Measurements from ENCODE around the gene NRBF2.
A peak's percentile ranks its signal among the peaks of the same experiment; 100 is the strongest.

The NRBF2 gene

GRCh38 chr10:63132651-63133055, 475 bp upstream of the NRBF2 start:
- no peak overlapping the region for H2BK5ac ChIP-seq (ENCODE audit: low read depth, low read length, poor library complexity)
- no peak overlapping the region for H4K12ac ChIP-seq (ENCODE audit: low read depth, low read length)
- H3K79me1 ChIP-seq (ENCODE audit: low read length): peaks cover 7% of the 10 kb centered on the region
- H3K9me3 ChIP-seq (ENCODE audit: insufficient read depth, low read depth, low read length): no peaks in the 10 kb centered on the region
- H3K36me3 ChIP-seq (ENCODE audit: control insufficient read depth in 1 of 2, insufficient read depth in 2 of 2, low read length in 2 of 2): no peaks in the 10 kb centered on the region
- H3K14ac ChIP-seq (ENCODE audit: low read length): no peak overlapping the region
- no peak overlapping the region for H2AK5ac ChIP-seq (ENCODE audit: low read length)
- no peak overlapping the region for H2BK12ac ChIP-seq (ENCODE audit: low read length)
- no peak overlapping the region for H2BK120ac ChIP-seq (ENCODE audit: insufficient read depth, low read length, poor library complexity)
- H3K9ac ChIP-seq (ENCODE audit: low read length): no peak overlapping the region
- DNase-seq: no peak
- no peak overlapping the region for H3K4ac ChIP-seq (ENCODE audit: low read depth, low read length)
- no CpG with 5 or more reads among the region's 6 CpGs for WGBS (ENCODE audit: extremely low coverage, insufficient coverage, insufficient read length)
- no peaks in the 10 kb centered on the region for H3K27me3 ChIP-seq (ENCODE audit: insufficient read depth, low read length)
- peak overlapping the region; percentile 56 for H4K8ac ChIP-seq (ENCODE audit: low read depth, low read length)
- H3K4me1 ChIP-seq (ENCODE audit: control insufficient read depth in 1 of 2, insufficient read depth in 2 of 2, low read length in 2 of 2): no peaks in the 10 kb centered on the region
- no peak overlapping the region for H3K4me2 ChIP-seq (ENCODE audit: low read length)
- no peak overlapping the region for H4K91ac ChIP-seq (ENCODE audit: low read depth, low read length)
- H3K18ac ChIP-seq (ENCODE audit: low read length): no peak overlapping the region
- no peak overlapping the region for H3K23ac ChIP-seq (ENCODE audit: low read length)
- H2AFZ ChIP-seq (ENCODE audit: insufficient read depth, low read length, poor library complexity): no peak overlapping the region
- no peak overlapping the region for H3K27ac ChIP-seq (ENCODE audit: low read depth, low read length)
- peaks cover 6% of the 10 kb centered on the region for H3K79me2 ChIP-seq (ENCODE audit: control insufficient read depth, insufficient read depth, low read length, poor library complexity)
- no peak overlapping the region for H3K4me3 ChIP-seq (ENCODE audit: low read depth, low read length)

DNA sequence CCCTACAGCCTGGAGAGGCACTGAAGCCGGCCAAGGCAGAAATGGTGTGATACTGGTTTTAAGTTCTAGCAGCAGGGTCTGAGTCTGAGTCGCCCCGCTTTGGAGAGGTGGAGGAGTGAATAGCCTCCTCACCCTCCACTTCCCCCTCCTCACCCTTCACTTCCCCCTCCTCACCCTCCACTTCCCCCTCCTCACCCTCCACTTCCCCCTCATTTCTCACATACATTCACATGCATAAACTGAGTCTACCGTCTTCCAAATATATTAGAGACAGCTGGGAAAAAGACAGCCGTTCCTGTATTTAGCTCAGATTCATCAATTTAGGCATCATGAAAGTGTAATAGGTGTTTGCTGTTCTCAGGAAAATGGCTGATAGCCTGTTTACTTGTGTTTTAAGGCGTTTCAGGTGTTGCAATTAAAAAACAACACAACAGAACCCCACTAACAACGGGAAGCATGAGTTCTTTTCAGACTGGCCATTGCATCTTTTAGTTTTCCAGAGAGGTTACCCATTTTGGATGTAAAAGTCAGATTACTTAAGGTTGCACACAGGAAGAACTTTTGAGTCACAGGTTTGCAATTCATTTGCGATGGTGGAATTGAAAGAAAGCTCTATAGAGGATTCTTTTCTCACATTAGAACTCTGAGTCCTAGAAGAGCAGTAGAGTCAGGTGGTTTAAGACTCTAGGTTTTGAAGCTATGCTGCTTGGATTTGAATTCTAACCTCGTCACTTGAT, 861 bp downstream of the NRBF2 start:
- Histone ChIP-seq H2BK12ac (ENCODE audit: low read length) (no peak overlapping the region), H3K27me3 (ENCODE audit: insufficient read depth, low read length) (no peaks in the 10 kb centered on the region), H3K4me1 (ENCODE audit: control insufficient read depth in 1 of 2, insufficient read depth in 2 of 2, low read length in 2 of 2) (no peaks in the 10 kb centered on the region), H4K12ac (ENCODE audit: low read depth, low read length) (peak overlapping the region; percentile 61), H3K79me2 (ENCODE audit: control insufficient read depth, insufficient read depth, low read length, poor library complexity) (peaks cover 6% of the 10 kb centered on the region), H3K18ac (ENCODE audit: low read length) (peak overlapping the region; percentile 71), H2BK5ac (ENCODE audit: low read depth, low read length, poor library complexity) (peak overlapping the region; percentile 51), H2AFZ (ENCODE audit: insufficient read depth, low read length, poor library complexity) (no peak overlapping the region), H2AK5ac (ENCODE audit: low read length) (peak overlapping the region; percentile 65), H3K4ac (ENCODE audit: low read depth, low read length) (peak overlapping the region; percentile 86), H3K23ac (ENCODE audit: low read length) (no peak overlapping the region), H3K4me3 (ENCODE audit: low read depth, low read length) (peak overlapping the region; percentile 87), H3K9me3 (ENCODE audit: insufficient read depth, low read depth, low read length) (no peaks in the 10 kb centered on the region), H4K8ac (ENCODE audit: low read depth, low read length) (peak overlapping the region; percentile 82), H3K4me2 (ENCODE audit: low read length) (peak overlapping the region; percentile 86), H3K14ac (ENCODE audit: low read length) (peak overlapping the region; percentile 72), H4K91ac (ENCODE audit: low read depth, low read length) (peak overlapping the region; percentile 62), H3K36me3 (ENCODE audit: control insufficient read depth in 1 of 2, insufficient read depth in 2 of 2, low read length in 2 of 2) (no peaks in the 10 kb centered on the region), H3K27ac (ENCODE audit: low read depth, low read length) (peak overlapping the region; percentile 46), H2BK120ac (ENCODE audit: insufficient read depth, low read length, poor library complexity) (peak overlapping the region; percentile 28), H3K79me1 (ENCODE audit: low read length) (peaks cover 7% of the 10 kb centered on the region), H3K9ac (ENCODE audit: low read length) (peak overlapping the region; percentile 96)
- WGBS (ENCODE audit: extremely low coverage, insufficient coverage, insufficient read length): no CpG with 5 or more reads among the region's 9 CpGs
- peak; percentile 25 to 46 for DNase-seq

GRCh38 chr10:63137306-63137705, 4.2 kb downstream of the NRBF2 start:
- Histone ChIP-seq H3K27me3 (ENCODE audit: insufficient read depth, low read length) (no peaks in the 10 kb centered on the region), H3K18ac (ENCODE audit: low read length) (no peak overlapping the region), H3K4ac (ENCODE audit: low read depth, low read length) (peak overlapping the region; percentile 18), H3K79me1 (ENCODE audit: low read length) (peaks cover 7% of the 10 kb centered on the region), H3K9me3 (ENCODE audit: insufficient read depth, low read depth, low read length) (no peaks in the 10 kb centered on the region), H3K14ac (ENCODE audit: low read length) (no peak overlapping the region), H3K4me1 (ENCODE audit: control insufficient read depth in 1 of 2, insufficient read depth in 2 of 2, low read length in 2 of 2) (no peaks in the 10 kb centered on the region), H3K36me3 (ENCODE audit: control insufficient read depth in 1 of 2, insufficient read depth in 2 of 2, low read length in 2 of 2) (peaks cover 0 to 2% of the 10 kb centered on the region in 2 experiments), H3K4me2 (ENCODE audit: low read length) (no peak overlapping the region), H3K23ac (ENCODE audit: low read length) (no peak overlapping the region), H4K8ac (ENCODE audit: low read depth, low read length) (no peak overlapping the region), H2AFZ (ENCODE audit: insufficient read depth, low read length, poor library complexity) (no peak overlapping the region), H4K91ac (ENCODE audit: low read depth, low read length) (no peak overlapping the region), H4K12ac (ENCODE audit: low read depth, low read length) (no peak overlapping the region), H3K79me2 (ENCODE audit: control insufficient read depth, insufficient read depth, low read length, poor library complexity) (peaks cover 8% of the 10 kb centered on the region), H2BK120ac (ENCODE audit: insufficient read depth, low read length, poor library complexity) (no peak overlapping the region), H3K4me3 (ENCODE audit: low read depth, low read length) (no peak overlapping the region), H2AK5ac (ENCODE audit: low read length) (no peak overlapping the region), H2BK5ac (ENCODE audit: low read depth, low read length, poor library complexity) (no peak overlapping the region), H2BK12ac (ENCODE audit: low read length) (no peak overlapping the region), H3K27ac (ENCODE audit: low read depth, low read length) (no peak overlapping the region), H3K9ac (ENCODE audit: low read length) (no peak overlapping the region)
- DNase-seq: peak in 1 of 2 donors; percentile 24
- no CpG with 5 or more reads among the region's 2 CpGs for WGBS (ENCODE audit: extremely low coverage, insufficient coverage, insufficient read length)

GRCh38 chr10:63140077-63140476, 6.9 kb downstream of the NRBF2 start:
- Histone ChIP-seq H2AFZ (ENCODE audit: insufficient read depth, low read length, poor library complexity) (no peak overlapping the region), H3K27ac (ENCODE audit: low read depth, low read length) (no peak overlapping the region), H2BK12ac (ENCODE audit: low read length) (no peak overlapping the region), H3K9ac (ENCODE audit: low read length) (no peak overlapping the region), H3K14ac (ENCODE audit: low read length) (no peak overlapping the region), H4K91ac (ENCODE audit: low read depth, low read length) (no peak overlapping the region), H3K4ac (ENCODE audit: low read depth, low read length) (no peak overlapping the region), H3K79me2 (ENCODE audit: control insufficient read depth, insufficient read depth, low read length, poor library complexity) (peaks cover 2% of the 10 kb centered on the region), H3K36me3 (ENCODE audit: control insufficient read depth in 1 of 2, insufficient read depth in 2 of 2, low read length in 2 of 2) (peaks cover 0 to 2% of the 10 kb centered on the region in 2 experiments), H3K79me1 (ENCODE audit: low read length) (no peaks in the 10 kb centered on the region), H2BK5ac (ENCODE audit: low read depth, low read length, poor library complexity) (no peak overlapping the region), H3K4me3 (ENCODE audit: low read depth, low read length) (no peak overlapping the region), H2BK120ac (ENCODE audit: insufficient read depth, low read length, poor library complexity) (no peak overlapping the region), H3K9me3 (ENCODE audit: insufficient read depth, low read depth, low read length) (no peaks in the 10 kb centered on the region), H3K4me2 (ENCODE audit: low read length) (no peak overlapping the region), H3K18ac (ENCODE audit: low read length) (no peak overlapping the region), H3K23ac (ENCODE audit: low read length) (no peak overlapping the region), H3K27me3 (ENCODE audit: insufficient read depth, low read length) (no peaks in the 10 kb centered on the region), H4K8ac (ENCODE audit: low read depth, low read length) (no peak overlapping the region), H3K4me1 (ENCODE audit: control insufficient read depth in 1 of 2, insufficient read depth in 2 of 2, low read length in 2 of 2) (no peaks in the 10 kb centered on the region), H4K12ac (ENCODE audit: low read depth, low read length) (no peak overlapping the region), H2AK5ac (ENCODE audit: low read length) (no peak overlapping the region)
- DNase-seq: no peak
- WGBS (ENCODE audit: extremely low coverage, insufficient coverage, insufficient read length): no CpG with 5 or more reads among the region's 3 CpGs
